Activated naive CD8-positive, alpha-beta T cell treated with anti-CD3 and anti-CD28 coated beads, Interleukin-2, amount 10 ng/mL, durations not matched to agents 7 days and 5 days (primary cell): Measurements from ENCODE around the gene FARS2. TPM values are rescaled to one million over a fixed set of nuclear protein-coding genes. Genes with fewer than 3 reads are reported as not detected.

ENCODE experiments used
- ATAC-seq: fragments of 150-1000 bp; cut with Tn5 transposase; one replicate; pipeline ENCODE4 v1.10.0; 2021; ENCODE audit warnings: low read depth, moderate library complexity
- POLR2A ChIA-PET: fragments of 350-600 bp; sonication (Branson Sonifier 250); formaldehyde crosslinking; loops from one replicate; lab custom pipeline; 2021; ENCODE audit warnings: antibody characterized with exemption; lab: Charles Lee
- DNase-seq: peaks from one replicate; pipeline ENCODE4 v3.0.0; 2021
- H3K27ac Mint-ChIP-seq: one replicate; pipeline ENCODE4 v1.8.0; 2022; ENCODE audit warnings: mild to moderate bottlenecking, mixed read lengths
- H3K27me3 Mint-ChIP-seq: one replicate; pipeline ENCODE4 v1.8.0; 2022; ENCODE audit warnings: mild to moderate bottlenecking, moderate library complexity, mixed read lengths
- H3K36me3 Mint-ChIP-seq: one replicate; pipeline ENCODE4 v1.8.0; 2021; ENCODE audit warnings: mild to moderate bottlenecking, mixed read lengths
- H3K4me1 Mint-ChIP-seq: one replicate; pipeline ENCODE4 v1.8.0; 2021; ENCODE audit warnings: mixed read lengths
- H3K4me3 Mint-ChIP-seq: one replicate; pipeline ENCODE4 v1.8.0; 2022; ENCODE audit warnings: mild to moderate bottlenecking, moderate library complexity, mixed read lengths
- H3K9me3 Mint-ChIP-seq: one replicate; pipeline ENCODE4 v1.8.0; 2021; ENCODE audit warnings: mixed read lengths
- total RNA-seq, 2 experiments: library from RNA; stranded (reverse); gene quantifications; one replicate each; pipeline ENCODE4 v1.2.3, GENCODE V29; 2021

FARS2 gene
- total RNA-seq, 2 experiments from 2014 or later = 15.5 to 18.4 TPM

DNA sequence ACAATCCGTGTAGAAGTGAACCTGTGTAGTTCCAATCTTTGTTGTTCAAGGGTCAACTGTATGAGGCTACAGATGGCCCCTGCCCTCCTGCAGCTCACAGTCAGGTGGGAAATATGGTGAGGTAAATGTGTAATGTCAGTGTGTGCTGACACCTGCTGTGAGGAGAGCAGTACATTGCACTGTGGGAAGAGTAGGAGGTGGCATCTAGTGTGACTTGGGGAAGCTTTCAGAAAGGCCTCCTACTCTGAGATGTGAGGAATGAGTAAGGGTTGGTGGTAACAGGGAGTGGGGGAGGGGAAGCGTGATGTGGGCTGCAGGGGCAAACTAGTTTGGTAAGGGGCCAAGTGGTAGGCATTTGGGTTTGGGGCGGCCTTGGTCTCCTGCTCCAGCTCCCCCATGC lies 188.8 kb downstream of the FARS2 start:
- no peak for ATAC-seq
- H3K36me3 Mint-ChIP-seq = peaks cover 5% of the 10 kb centered on the region
- H3K9me3 Mint-ChIP-seq = no peaks in the 10 kb centered on the region
- DNase-seq = no peak
- H3K4me3 Mint-ChIP-seq = no peak overlapping the region
- POLR2A ChIA-PET = no interaction called here
- no peaks in the 10 kb centered on the region for H3K4me1 Mint-ChIP-seq
- H3K27me3 Mint-ChIP-seq = no peaks in the 10 kb centered on the region
- H3K27ac Mint-ChIP-seq = no peak overlapping the region

DNA sequence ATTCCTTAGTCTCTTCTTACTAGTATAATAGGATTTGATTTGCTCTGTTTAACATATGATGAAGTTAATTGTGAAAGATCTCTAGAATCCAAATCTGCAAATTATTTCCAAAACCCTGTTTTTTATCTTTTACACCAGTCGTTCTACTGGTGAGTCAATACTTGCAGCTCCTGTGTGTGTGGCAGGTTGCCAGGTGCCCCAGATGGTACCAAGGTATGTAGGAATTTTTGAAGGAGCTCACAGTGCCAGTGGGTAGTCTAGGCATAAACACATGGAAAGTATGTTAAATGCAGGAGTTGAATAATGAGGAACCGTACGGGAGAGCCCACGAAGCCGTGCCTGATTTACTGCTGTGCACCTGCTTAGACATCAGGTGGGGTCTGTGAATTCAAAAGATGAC lies 192.2 kb downstream of the FARS2 start:
- H3K36me3 Mint-ChIP-seq = peaks cover 3% of the 10 kb centered on the region
- H3K4me3 Mint-ChIP-seq = no peak overlapping the region
- no peaks in the 10 kb centered on the region for H3K4me1 Mint-ChIP-seq
- no peak overlapping the region for H3K27ac Mint-ChIP-seq
- no peaks in the 10 kb centered on the region for H3K27me3 Mint-ChIP-seq
- POLR2A ChIA-PET = no interaction called here
- DNase-seq (no peak), ATAC-seq (no peak)
- H3K9me3 Mint-ChIP-seq = no peaks in the 10 kb centered on the region

- DNase-seq = no peak
- H3K4me3 Mint-ChIP-seq = no peak overlapping the region
- H3K27me3 Mint-ChIP-seq = no peaks in the 10 kb centered on the region
- no peaks in the 10 kb centered on the region for H3K9me3 Mint-ChIP-seq
- POLR2A ChIA-PET = no interaction called here
- no peak for ATAC-seq
- peaks cover 4% of the 10 kb centered on the region for H3K4me1 Mint-ChIP-seq
- H3K27ac Mint-ChIP-seq = no peak overlapping the region
- H3K36me3 Mint-ChIP-seq = peaks cover 2% of the 10 kb centered on the region
Measured at GRCh38 chr6:5455142-5455541, 193.8 kb downstream of the FARS2 start.

DNA sequence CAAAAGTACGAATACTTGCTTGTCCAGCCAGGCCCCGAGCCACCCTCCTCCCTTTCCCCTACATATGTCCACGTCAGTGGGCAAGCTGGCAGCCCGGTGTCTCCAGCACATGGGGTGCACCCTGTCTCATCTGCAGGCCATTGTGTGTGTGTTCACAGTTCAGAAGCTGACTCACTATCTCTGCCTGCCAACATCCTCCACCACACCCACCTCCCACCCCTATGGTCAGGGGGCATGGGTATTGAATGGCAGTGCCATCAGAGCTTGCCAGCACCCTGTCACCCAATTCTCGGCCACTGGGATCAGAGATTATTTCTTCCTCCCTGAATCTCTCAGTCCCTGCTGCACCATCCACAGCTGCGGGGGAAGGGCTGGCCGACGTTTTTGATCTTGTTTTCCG lies 195.7 kb downstream of the FARS2 start:
- Mint-ChIP-seq H3K4me3 (no peak overlapping the region), H3K9me3 (no peaks in the 10 kb centered on the region), H3K4me1 (peaks cover 8% of the 10 kb centered on the region), H3K36me3 (peaks cover 2% of the 10 kb centered on the region), H3K27me3 (no peaks in the 10 kb centered on the region), H3K27ac (no peak overlapping the region)
- DNase-seq (no peak), ATAC-seq (no peak)
- POLR2A ChIA-PET = no interaction called here

GRCh38 chr6:5457983-5458683 lies 196.8 kb downstream of the FARS2 start:
- Mint-ChIP-seq H3K9me3 (no peaks in the 10 kb centered on the region), H3K36me3 (peaks cover 2% of the 10 kb centered on the region), H3K4me1 (peaks cover 8% of the 10 kb centered on the region), H3K27me3 (no peaks in the 10 kb centered on the region), H3K27ac (no peak overlapping the region), H3K4me3 (no peak overlapping the region)
- DNase-seq (no peak), ATAC-seq (no peak)
- POLR2A ChIA-PET = no interaction called here

GRCh38 chr6:5459346-5459745 lies 198.0 kb downstream of the FARS2 start:
- H3K27ac Mint-ChIP-seq = no peak overlapping the region
- H3K9me3 Mint-ChIP-seq = no peaks in the 10 kb centered on the region
- H3K36me3 Mint-ChIP-seq = peaks cover 2% of the 10 kb centered on the region
- no peak for DNase-seq
- H3K27me3 Mint-ChIP-seq = no peaks in the 10 kb centered on the region
- POLR2A ChIA-PET = no interaction called here
- no peak overlapping the region for H3K4me3 Mint-ChIP-seq
- no peak for ATAC-seq
- peaks cover 8% of the 10 kb centered on the region for H3K4me1 Mint-ChIP-seq

DNA sequence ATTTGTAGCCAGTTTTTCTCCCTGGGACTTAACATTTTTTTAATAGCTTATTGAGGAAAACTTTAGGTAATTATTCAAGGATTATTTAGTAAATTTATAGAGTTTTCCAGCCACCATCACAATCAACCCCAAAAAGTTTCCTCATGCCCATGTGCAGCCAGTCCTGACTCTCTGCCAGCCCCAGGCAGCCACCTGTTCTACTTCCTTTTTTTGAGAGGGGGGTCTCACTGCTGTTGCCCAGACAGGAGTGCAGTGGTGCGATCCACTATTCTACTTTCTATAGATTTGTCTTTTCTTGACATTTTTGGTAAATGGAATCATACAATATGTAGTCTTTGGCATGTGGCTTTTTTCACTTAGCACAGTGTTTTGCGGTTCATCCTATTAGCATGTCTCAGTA lies 200.1 kb downstream of the FARS2 start:
- Mint-ChIP-seq H3K9me3 (no peaks in the 10 kb centered on the region), H3K4me3 (no peak overlapping the region), H3K36me3 (peaks cover 2% of the 10 kb centered on the region), H3K27me3 (no peaks in the 10 kb centered on the region), H3K27ac (no peak overlapping the region), H3K4me1 (peaks cover 9% of the 10 kb centered on the region)
- DNase-seq (no peak), ATAC-seq (no peak)
- POLR2A ChIA-PET = no interaction called here

- no peaks in the 10 kb centered on the region for H3K9me3 Mint-ChIP-seq
- ATAC-seq = no peak
- no peaks in the 10 kb centered on the region for H3K27me3 Mint-ChIP-seq
- no peak overlapping the region for H3K4me3 Mint-ChIP-seq
- peaks cover 6% of the 10 kb centered on the region for H3K36me3 Mint-ChIP-seq
- no peak for DNase-seq
- H3K27ac Mint-ChIP-seq = no peak overlapping the region
- POLR2A ChIA-PET = no interaction called here
- peaks cover 9% of the 10 kb centered on the region for H3K4me1 Mint-ChIP-seq
Measured at GRCh38 chr6:5462856-5463255, 201.5 kb downstream of the FARS2 start.

GRCh38 chr6:5463690-5464089 lies 202.4 kb downstream of the FARS2 start:
- ATAC-seq = no peak
- Mint-ChIP-seq H3K27me3 (no peaks in the 10 kb centered on the region), H3K4me1 (peaks cover 9% of the 10 kb centered on the region), H3K27ac (no peak overlapping the region), H3K4me3 (no peak overlapping the region), H3K36me3 (peaks cover 6% of the 10 kb centered on the region), H3K9me3 (no peaks in the 10 kb centered on the region)
- POLR2A ChIA-PET = no interaction called here
- no peak for DNase-seq

GRCh38 chr6:5464099-5464885 lies 203.0 kb downstream of the FARS2 start:
- DNase-seq (no peak), ATAC-seq (no peak)
- POLR2A ChIA-PET = interaction anchor here (0.5 kb wide), 1 partner anchor 504 kb away, joined by 3 read pairs; no protein-coding TSS in a partner anchor
- peaks cover 6% of the 10 kb centered on the region for H3K36me3 Mint-ChIP-seq
- no peaks in the 10 kb centered on the region for H3K9me3 Mint-ChIP-seq
- no peaks in the 10 kb centered on the region for H3K27me3 Mint-ChIP-seq
- peaks cover 9% of the 10 kb centered on the region for H3K4me1 Mint-ChIP-seq
- H3K27ac Mint-ChIP-seq = no peak overlapping the region
- no peak overlapping the region for H3K4me3 Mint-ChIP-seq

GRCh38 chr6:5466281-5467136 lies 205.2 kb downstream of the FARS2 start:
- peaks cover 3% of the 10 kb centered on the region for H3K36me3 Mint-ChIP-seq
- DNase-seq = no peak
- H3K9me3 Mint-ChIP-seq = no peaks in the 10 kb centered on the region
- no peaks in the 10 kb centered on the region for H3K27me3 Mint-ChIP-seq
- no peak overlapping the region for H3K27ac Mint-ChIP-seq
- peaks cover 1% of the 10 kb centered on the region for H3K4me1 Mint-ChIP-seq
- no peak for ATAC-seq
- no peak overlapping the region for H3K4me3 Mint-ChIP-seq
- POLR2A ChIA-PET = no interaction called here

DNA sequence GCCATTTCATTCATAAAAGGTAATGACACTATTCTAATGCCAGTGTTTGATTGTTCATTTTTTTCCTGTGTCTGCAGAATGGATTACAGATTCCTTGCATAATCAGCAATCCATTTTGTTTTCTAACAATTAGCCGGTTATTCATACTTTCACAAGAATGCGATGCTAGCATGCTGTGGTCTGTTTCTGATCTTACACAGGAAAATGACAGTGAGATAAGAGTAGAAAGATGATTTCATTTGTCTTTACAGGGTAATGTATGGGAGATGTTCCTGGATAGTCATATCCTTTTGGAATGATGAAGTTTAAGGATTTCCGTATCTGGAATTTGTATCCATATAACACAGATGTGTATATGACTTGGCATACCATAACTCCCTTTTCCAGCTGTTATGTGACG lies 207.3 kb downstream of the FARS2 start:
- no peaks in the 10 kb centered on the region for H3K27me3 Mint-ChIP-seq
- DNase-seq (no peak), ATAC-seq (no peak)
- no peak overlapping the region for H3K27ac Mint-ChIP-seq
- peaks cover 1% of the 10 kb centered on the region for H3K4me1 Mint-ChIP-seq
- no peak overlapping the region for H3K4me3 Mint-ChIP-seq
- POLR2A ChIA-PET = no interaction called here
- H3K9me3 Mint-ChIP-seq = no peaks in the 10 kb centered on the region
- peaks cover 3% of the 10 kb centered on the region for H3K36me3 Mint-ChIP-seq

GRCh38 chr6:5469101-5469846 lies 208.0 kb downstream of the FARS2 start:
- H3K27me3 Mint-ChIP-seq = no peaks in the 10 kb centered on the region

More at GRCh38 chr6:5469101-5469846, 208.0 kb downstream of the FARS2 start:
- POLR2A ChIA-PET = no interaction called here
- peaks cover 1% of the 10 kb centered on the region for H3K4me1 Mint-ChIP-seq
- peaks cover 3% of the 10 kb centered on the region for H3K36me3 Mint-ChIP-seq
- no peaks in the 10 kb centered on the region for H3K9me3 Mint-ChIP-seq
- no peak for DNase-seq
- ATAC-seq = no peak
- no peak overlapping the region for H3K27ac Mint-ChIP-seq
- no peak overlapping the region for H3K4me3 Mint-ChIP-seq
